Karpas-422 (cell line): ENCODE results near the gene VPS11. TPM values are rescaled to one million over a fixed set of nuclear protein-coding genes. Genes with fewer than 3 reads are reported as not detected.
A peak's percentile ranks its signal among the peaks of the same experiment; 100 is the strongest.

Experiments
- DNase-seq: peaks from one replicate; pipeline ENCODE4 v3.0.0-alpha.2; 2015
- H2AFZ ChIP-seq: fragments of 200-600 bp; sonication (generic); 2 replicates; pipeline ENCODE4 v1.6.1; 2014; ENCODE audit warnings: antibody characterized with exemption, low read length, mixed read lengths
- H3K27ac ChIP-seq: fragments of 200-600 bp; sonication (generic); 2 replicates; pipeline ENCODE4 v1.5.1; 2014; ENCODE audit warnings: mild to moderate bottlenecking, low read length, moderate library complexity
- H3K27me3 ChIP-seq: fragments of 200-600 bp; sonication (generic); 2 replicates; pipeline ENCODE4 v1.6.1; 2014; ENCODE audit warnings: low read length, mixed read lengths
- H3K36me3 ChIP-seq: fragments of 200-600 bp; sonication (generic); 2 replicates; pipeline ENCODE4 v1.6.1; 2014; ENCODE audit warnings: low read length, mixed read lengths; ENCODE audit not compliant: insufficient read depth
- H3K4me1 ChIP-seq: fragments of 200-600 bp; sonication (generic); 2 replicates; pipeline ENCODE4 v1.6.1; 2014; ENCODE audit warnings: mild to moderate bottlenecking, low read length, mixed read lengths
- H3K4me2 ChIP-seq: fragments of 200-600 bp; sonication (generic); 2 replicates; pipeline ENCODE4 v1.6.1; 2014; ENCODE audit warnings: low read length, low read depth, mild to moderate bottlenecking; ENCODE audit not compliant: poor library complexity, severe bottlenecking
- H3K4me3 ChIP-seq: fragments of 200-600 bp; sonication (generic); 2 replicates; pipeline ENCODE4 v1.5.1; 2014; ENCODE audit warnings: mild to moderate bottlenecking, antibody characterized with exemption, low read length, mixed read lengths
- H3K79me2 ChIP-seq: fragments of 200-600 bp; sonication (generic); 2 replicates; pipeline ENCODE4 v1.6.1; 2014; ENCODE audit warnings: mild to moderate bottlenecking, low read length, mixed read lengths
- H3K9ac ChIP-seq: fragments of 200-600 bp; sonication (generic); 2 replicates; pipeline ENCODE4 v1.6.0; 2014; ENCODE audit warnings: low read length
- H3K9me2 ChIP-seq: fragments of 200-600 bp; sonication (generic), shearing (Covaris generic); replicated peaks from 2 replicates; pipeline ENCODE4 v1.6.0; 2014; ENCODE audit warnings: mild to moderate bottlenecking, low read length, moderate library complexity; ENCODE audit not compliant: insufficient read depth
- H3K9me3 ChIP-seq: fragments of 300-700, 200-600 bp; sonication (generic); 2 replicates; pipeline ENCODE4 v1.6.1; 2014; ENCODE audit warnings: low read length, mixed read lengths
- H4K20me1 ChIP-seq: fragments of 200-600 bp; sonication (generic); 2 replicates; pipeline ENCODE4 v1.6.1; 2014; ENCODE audit warnings: mild to moderate bottlenecking, antibody characterized with exemption, low read length, low read depth; ENCODE audit not compliant: insufficient read depth
- total RNA-seq: library from RNA; depleted of rRNA; stranded (reverse); fragments of >200 nt; shearing (Covaris generic); gene quantifications from 2 replicates; pipeline ENCODE4 v1.2.3, GENCODE V29; 2014; ENCODE audit warnings: low replicate concordance

Gene VPS11
- total RNA-seq, 1 experiment from 2014 or later: 19.2 TPM

GRCh38 chr11:119107538-119108145 lies 40.0 kb downstream of the VPS11 start:
- H4K20me1 ChIP-seq: no peaks in the 10 kb centered on the region
- no peaks in the 10 kb centered on the region for H3K9me2 ChIP-seq
- H3K27ac ChIP-seq: peak overlapping the region; percentile 81
- peaks cover 28% of the 10 kb centered on the region for H3K79me2 ChIP-seq
- H2AFZ ChIP-seq: no peak overlapping the region
- peak; percentile 59 for DNase-seq
- peak overlapping the region; percentile 80 for H3K4me3 ChIP-seq
- no peaks in the 10 kb centered on the region for H3K27me3 ChIP-seq
- no peaks in the 10 kb centered on the region; the same call in 1 of the 2 replicates for H3K36me3 ChIP-seq
- H3K9me3 ChIP-seq: no peaks in the 10 kb centered on the region
- H3K9ac ChIP-seq: peak overlapping the region; percentile 82
- H3K4me2 ChIP-seq: peak overlapping the region; percentile 79
- H3K4me1 ChIP-seq: peaks cover 50% of the 10 kb centered on the region

DNA sequence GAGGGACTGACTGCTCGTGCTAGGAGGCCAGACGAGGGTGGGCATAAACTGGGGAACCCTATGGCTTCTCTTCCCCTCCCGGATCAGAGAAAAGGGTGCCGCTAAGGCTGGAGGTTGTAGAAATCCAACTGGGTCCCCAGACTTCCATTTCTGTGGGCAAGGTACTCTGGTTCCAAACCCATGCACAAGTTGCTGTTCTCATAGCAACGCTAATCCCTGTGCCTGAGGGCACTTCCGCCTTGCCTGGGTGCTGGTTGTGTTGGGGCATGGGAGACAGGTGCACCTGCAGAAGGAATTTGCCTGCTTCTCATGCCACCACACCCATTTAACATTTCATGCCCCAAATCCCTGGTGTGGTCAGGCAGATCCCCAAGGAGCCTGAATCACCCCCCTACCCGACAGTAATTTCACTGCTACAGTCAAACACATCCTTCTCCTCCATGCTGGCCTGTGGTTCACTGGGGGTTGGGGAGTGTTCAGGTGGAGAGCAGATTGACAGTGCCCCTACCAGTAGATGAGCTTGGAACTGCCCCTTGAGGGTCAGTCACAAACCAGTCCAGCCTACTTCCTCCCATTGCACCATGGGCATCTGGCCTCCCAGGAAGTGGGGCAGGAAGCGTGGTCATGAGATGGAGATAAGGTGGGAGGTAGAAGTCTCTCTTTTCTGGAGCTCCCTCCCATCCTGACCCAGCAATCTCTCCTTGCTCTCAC lies 40.7 kb downstream of the VPS11 start:
- H3K36me3 ChIP-seq: no peaks in the 10 kb centered on the region; the same call in 1 of the 2 replicates
- peak overlapping the region; percentile 82 for H3K9ac ChIP-seq
- H3K4me2 ChIP-seq: peak overlapping the region; percentile 79
- H4K20me1 ChIP-seq: no peaks in the 10 kb centered on the region
- peaks cover 46% of the 10 kb centered on the region for H3K4me1 ChIP-seq
- peaks cover 28% of the 10 kb centered on the region for H3K79me2 ChIP-seq
- DNase-seq: peak; percentile 84
- H3K27ac ChIP-seq: peak overlapping the region; percentile 81
- no peak overlapping the region for H2AFZ ChIP-seq
- H3K27me3 ChIP-seq: no peaks in the 10 kb centered on the region
- H3K4me3 ChIP-seq: peak overlapping the region; percentile 80
- H3K9me3 ChIP-seq: no peaks in the 10 kb centered on the region
- H3K9me2 ChIP-seq: no peaks in the 10 kb centered on the region

DNA sequence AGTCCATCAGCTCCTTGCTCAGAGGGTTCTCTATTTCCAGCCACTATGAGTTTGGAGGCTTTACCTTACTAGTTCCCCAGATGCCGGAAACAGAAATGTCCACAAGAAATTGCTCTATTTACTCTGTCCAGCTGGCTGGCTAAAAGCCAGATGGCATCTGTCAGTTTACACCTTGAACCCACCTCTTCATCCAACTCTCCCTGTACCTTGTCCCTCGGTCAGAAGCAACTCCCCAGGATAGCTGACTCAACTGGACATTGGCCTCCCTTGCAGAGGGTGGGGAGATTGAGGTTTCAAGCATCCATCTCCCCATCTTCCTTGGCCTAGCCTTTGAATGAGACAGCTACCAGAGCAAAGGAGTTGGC lies 41.2 kb downstream of the VPS11 start:
- Histone ChIP-seq H3K9ac (peak overlapping the region; percentile 82), H2AFZ (no peak overlapping the region), H4K20me1 (no peaks in the 10 kb centered on the region)

GRCh38 chr11:119109843-119110242 lies 42.2 kb downstream of the VPS11 start:
- no peak overlapping the region for H3K27ac ChIP-seq
- H3K9me2 ChIP-seq: no peaks in the 10 kb centered on the region
- H3K36me3 ChIP-seq: no peaks in the 10 kb centered on the region; the same call in 1 of the 2 replicates
- H3K79me2 ChIP-seq: peaks cover 28% of the 10 kb centered on the region
- no peaks in the 10 kb centered on the region for H4K20me1 ChIP-seq
- no peak overlapping the region for H2AFZ ChIP-seq
- DNase-seq: peak; percentile 5
- H3K4me1 ChIP-seq: peaks cover 43% of the 10 kb centered on the region
- H3K4me3 ChIP-seq: no peak overlapping the region
- no peak overlapping the region for H3K9ac ChIP-seq
- H3K4me2 ChIP-seq: peak overlapping the region; percentile 79
- no peaks in the 10 kb centered on the region for H3K9me3 ChIP-seq
- no peaks in the 10 kb centered on the region for H3K27me3 ChIP-seq

More for the DNA sequence above, 41.2 kb downstream of the VPS11 start:
- peak overlapping the region; percentile 80 for H3K4me3 ChIP-seq
- H3K9me3 ChIP-seq: no peaks in the 10 kb centered on the region
- H3K27ac ChIP-seq: peak overlapping the region; percentile 81
- no peaks in the 10 kb centered on the region for H3K27me3 ChIP-seq
- peak overlapping the region; percentile 79 for H3K4me2 ChIP-seq
- no peaks in the 10 kb centered on the region for H3K9me2 ChIP-seq
- H3K4me1 ChIP-seq: peaks cover 44% of the 10 kb centered on the region
- H3K36me3 ChIP-seq: no peaks in the 10 kb centered on the region; the same call in 1 of the 2 replicates
- peaks cover 28% of the 10 kb centered on the region for H3K79me2 ChIP-seq
- DNase-seq: no peak

- Histone ChIP-seq H3K4me1 (peaks cover 43% of the 10 kb centered on the region), H3K36me3 (no peaks in the 10 kb centered on the region; the same call in 1 of the 2 replicates), H4K20me1 (no peaks in the 10 kb centered on the region), H3K27me3 (no peaks in the 10 kb centered on the region), H3K27ac (peak overlapping the region; percentile 40), H3K9me3 (no peaks in the 10 kb centered on the region), H3K9ac (no peak overlapping the region; the same call in 1 of the 2 replicates), H3K9me2 (no peaks in the 10 kb centered on the region), H3K4me3 (no peak overlapping the region), H2AFZ (no peak overlapping the region), H3K4me2 (peak overlapping the region; percentile 79), H3K79me2 (peaks cover 28% of the 10 kb centered on the region)
- DNase-seq: peak; percentile 31
These were observed 42.8 kb downstream of the VPS11 start for GRCh38 chr11:119110439-119110838.

GRCh38 chr11:119111361-119111925 lies 43.8 kb downstream of the VPS11 start:
- H2AFZ ChIP-seq: no peak overlapping the region
- peaks cover 28% of the 10 kb centered on the region for H3K79me2 ChIP-seq
- H3K4me2 ChIP-seq: no peak overlapping the region
- H3K9me2 ChIP-seq: no peaks in the 10 kb centered on the region
- DNase-seq: peak; percentile 28
- H3K9ac ChIP-seq: no peak overlapping the region
- no peaks in the 10 kb centered on the region for H3K27me3 ChIP-seq
- H3K27ac ChIP-seq: no peak overlapping the region
- H3K36me3 ChIP-seq: no peaks in the 10 kb centered on the region; the same call in 1 of the 2 replicates
- H4K20me1 ChIP-seq: no peaks in the 10 kb centered on the region
- no peaks in the 10 kb centered on the region for H3K9me3 ChIP-seq
- H3K4me3 ChIP-seq: no peak overlapping the region
- H3K4me1 ChIP-seq: peaks cover 35% of the 10 kb centered on the region

DNA sequence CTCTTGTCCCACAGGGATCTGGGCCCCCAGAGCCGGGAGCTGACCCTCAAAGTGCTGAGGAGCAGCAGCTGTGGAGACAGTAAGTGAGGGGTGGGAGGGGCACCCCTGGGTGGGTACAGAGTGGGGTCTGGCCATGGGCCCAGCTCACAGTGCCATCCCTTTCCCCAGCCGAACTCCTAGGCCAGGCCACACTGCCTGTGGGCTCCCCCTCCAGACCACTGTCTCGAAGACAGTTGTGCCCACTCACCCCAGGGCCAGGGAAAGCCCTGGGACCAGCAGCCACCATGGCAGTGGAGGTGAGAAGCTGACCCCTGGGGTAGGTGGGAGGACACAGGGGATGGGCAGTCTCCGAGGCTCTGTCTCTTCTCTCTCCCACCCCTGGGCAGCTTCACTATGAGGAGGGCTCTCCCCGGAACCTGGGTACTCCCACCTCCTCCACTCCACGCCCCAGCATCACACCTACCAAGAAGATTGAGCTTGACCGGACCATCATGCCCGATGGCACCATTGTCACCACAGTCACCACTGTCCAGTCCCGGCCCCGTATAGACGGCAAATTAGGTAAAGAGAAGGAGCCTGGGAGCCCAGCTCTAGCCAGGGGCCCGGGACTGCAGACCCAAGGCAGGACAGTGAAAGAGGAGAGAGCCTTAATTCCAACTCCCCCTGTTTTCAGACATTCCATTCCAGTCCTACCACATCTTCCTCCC lies 44.8 kb downstream of the VPS11 start:
- Histone ChIP-seq H3K27ac (no peak overlapping the region), H4K20me1 (no peaks in the 10 kb centered on the region), H3K27me3 (no peaks in the 10 kb centered on the region), H3K36me3 (peaks cover 3% of the 10 kb centered on the region; the same call in 1 of the 2 replicates), H3K79me2 (peaks cover 28% of the 10 kb centered on the region), H3K9me3 (no peaks in the 10 kb centered on the region), H3K9ac (no peak overlapping the region), H3K4me2 (no peak overlapping the region), H3K4me1 (peaks cover 30% of the 10 kb centered on the region), H3K9me2 (no peaks in the 10 kb centered on the region), H2AFZ (no peak overlapping the region), H3K4me3 (no peak overlapping the region)
- no peak for DNase-seq

- peak; percentile 2 for DNase-seq
- Histone ChIP-seq H3K9me2 (no peaks in the 10 kb centered on the region), H3K9me3 (no peaks in the 10 kb centered on the region), H3K27ac (no peak overlapping the region), H2AFZ (no peak overlapping the region), H3K27me3 (no peaks in the 10 kb centered on the region), H3K9ac (no peak overlapping the region), H3K4me3 (no peak overlapping the region), H3K79me2 (peaks cover 16% of the 10 kb centered on the region), H3K36me3 (peaks cover 10% of the 10 kb centered on the region; the same call in 1 of the 2 replicates), H3K4me1 (peaks cover 26% of the 10 kb centered on the region), H3K4me2 (no peak overlapping the region), H4K20me1 (no peaks in the 10 kb centered on the region)
These were observed 46.1 kb downstream of the VPS11 start for GRCh38 chr11:119113716-119114115.
